GM18873 (cell line): ENCODE measurements around the gene HS3ST2.
"Not testable (repeated sequence)": the region's sequence is repeated elsewhere in the genome, so short reads cannot be mapped to it uniquely, and the experiment has no call there.

ENCODE experiments used
- ATAC-seq: cut with Tn5 transposase; IDR thresholded peaks from one replicate; pipeline ENCODE4 v1.9.1; 2021; ENCODE audit warnings: mild to moderate bottlenecking, moderate library complexity, moderate number of reproducible peaks; ENCODE audit not compliant: unreplicated experiment, low FRiP score

Gene HS3ST2

DNA sequence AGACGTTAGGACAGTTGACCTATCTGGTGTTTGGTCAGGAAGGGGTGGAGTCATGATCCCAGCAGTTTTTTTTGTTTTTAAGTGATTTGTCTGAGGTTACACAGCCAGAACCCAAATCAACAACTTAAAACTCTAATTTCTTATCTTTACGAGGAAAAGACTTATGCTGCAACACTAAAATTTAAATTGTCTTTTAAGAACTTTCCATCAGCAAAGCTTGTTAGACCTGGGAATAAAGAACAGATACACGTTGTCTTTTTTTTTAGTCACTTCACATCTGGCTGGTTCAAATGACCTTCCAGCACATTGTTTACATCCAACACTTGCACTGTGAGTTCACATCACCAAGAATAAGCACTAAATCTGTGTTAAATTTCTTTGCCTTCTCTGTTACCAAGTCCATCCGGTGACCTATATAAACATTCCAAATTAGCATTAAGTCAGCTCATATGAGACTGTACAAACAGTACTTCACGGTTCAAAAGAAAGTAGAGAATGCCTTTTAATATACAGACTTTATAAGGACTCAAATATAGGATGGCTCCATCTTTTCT lies 115.0 kb downstream of the HS3ST2 start:
- no peak for ATAC-seq

DNA sequence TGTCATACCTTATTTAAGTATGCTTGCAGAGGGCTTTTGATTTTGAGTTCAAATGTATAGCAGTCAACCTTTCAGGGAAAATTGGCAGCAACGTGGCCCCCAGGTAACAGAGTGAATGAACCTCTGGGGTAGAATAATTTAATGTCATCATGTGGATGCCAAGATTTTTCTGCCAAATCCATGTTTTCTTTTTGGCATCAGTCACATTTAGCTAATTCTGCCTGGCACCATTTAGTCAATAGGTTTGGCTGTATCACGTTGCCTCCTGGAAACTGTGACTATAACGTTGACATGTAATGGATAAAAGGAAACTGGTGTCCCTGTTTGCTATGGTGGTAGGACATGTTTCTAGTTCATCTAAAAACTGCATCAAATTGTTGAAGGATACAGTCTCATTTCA lies 115.5 kb downstream of the HS3ST2 start:
- no peak for ATAC-seq

DNA sequence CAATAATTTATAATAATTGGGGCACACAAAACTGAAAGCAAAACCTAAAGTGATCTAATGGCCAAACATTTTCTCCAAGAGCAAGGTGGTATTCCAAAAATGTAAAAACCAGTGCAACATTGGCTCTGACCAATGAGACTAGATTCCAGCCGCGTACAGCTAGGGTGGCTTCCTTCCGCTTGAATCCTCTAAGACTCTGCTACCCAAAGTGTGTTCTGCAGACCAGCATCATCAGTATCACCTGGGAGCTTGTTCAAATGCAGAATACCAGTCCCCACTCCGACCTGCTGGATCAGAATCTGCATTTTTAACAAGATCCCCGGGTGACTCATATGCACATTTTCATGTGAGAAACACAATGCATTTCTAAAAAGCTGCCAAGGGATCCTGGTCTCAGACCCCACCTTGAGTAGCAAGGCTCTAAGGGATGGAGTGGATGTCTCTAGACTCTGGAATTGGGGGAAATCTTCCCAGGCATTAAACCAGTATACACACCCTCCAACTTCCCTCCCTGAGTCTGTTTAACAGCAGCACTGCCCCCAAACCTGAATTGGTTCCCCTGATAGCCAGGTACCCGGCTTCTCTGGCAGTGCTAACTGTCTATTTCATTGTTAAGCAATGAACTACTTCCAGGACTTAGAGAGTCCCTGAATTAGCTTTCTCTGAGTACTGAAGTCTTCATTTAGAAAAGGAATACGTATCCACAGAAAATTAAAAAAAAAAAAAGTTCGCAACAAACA lies 118.2 kb downstream of the HS3ST2 start:
- no peak for ATAC-seq

DNA sequence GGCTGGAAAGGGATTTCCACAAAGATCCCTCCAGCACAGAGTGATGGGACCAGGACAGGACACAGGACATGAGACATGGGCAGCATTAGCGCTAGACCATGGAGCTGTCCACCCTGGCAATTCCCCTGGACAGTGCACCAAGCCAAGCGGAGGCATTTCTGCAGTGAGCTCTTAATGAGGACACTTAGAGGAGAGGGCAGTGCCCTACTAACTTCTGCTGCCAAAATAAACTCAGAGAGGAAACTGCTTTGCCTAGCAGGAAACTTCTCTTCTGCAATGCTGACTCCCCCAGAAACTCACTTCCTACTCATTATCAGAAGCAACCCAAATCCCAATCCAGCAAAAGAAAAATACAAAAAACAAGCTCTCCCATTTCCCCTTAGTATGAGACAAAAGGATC lies 119.2 kb downstream of the HS3ST2 start:
- ATAC-seq: no peak

DNA sequence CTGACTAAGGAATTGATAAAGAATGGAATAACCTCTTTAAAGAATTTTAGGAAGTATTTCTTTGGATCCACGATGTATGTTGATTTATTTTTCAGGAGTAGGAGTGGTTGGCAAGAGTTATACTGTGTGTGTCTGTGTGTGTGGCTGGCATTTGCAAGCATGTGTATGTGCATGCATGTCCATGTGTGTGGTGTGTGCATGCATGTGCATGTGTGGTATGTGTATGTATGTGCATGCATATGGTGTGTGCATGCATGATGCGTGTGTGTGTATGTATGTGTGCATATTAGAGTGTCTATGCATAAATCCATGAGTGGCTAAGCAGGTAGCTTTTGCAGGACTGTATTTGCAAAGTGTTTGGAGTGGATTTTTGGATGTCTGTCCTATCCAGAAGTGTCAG lies 120.8 kb downstream of the HS3ST2 start:
- ATAC-seq: no peak

DNA sequence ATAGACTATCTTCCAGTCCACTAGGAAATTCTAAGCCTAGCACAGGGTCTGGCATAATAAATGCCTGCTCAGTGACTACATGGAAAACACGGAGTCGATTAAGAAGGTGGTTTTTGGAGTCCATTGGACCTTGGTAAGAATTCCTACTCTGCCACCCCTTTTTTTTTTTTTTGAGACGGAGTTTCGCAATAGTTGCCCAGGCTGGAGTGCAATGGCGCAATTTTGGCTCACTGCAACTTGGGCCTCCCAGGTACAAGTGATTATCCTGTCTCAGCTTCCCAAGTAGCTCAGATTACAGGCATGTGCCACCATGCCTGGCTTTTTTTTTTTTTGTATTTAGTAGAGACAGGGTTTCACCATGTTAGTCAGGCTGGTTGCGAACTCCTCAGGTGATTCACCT lies 123.2 kb downstream of the HS3ST2 start:
- ATAC-seq: no peak

DNA sequence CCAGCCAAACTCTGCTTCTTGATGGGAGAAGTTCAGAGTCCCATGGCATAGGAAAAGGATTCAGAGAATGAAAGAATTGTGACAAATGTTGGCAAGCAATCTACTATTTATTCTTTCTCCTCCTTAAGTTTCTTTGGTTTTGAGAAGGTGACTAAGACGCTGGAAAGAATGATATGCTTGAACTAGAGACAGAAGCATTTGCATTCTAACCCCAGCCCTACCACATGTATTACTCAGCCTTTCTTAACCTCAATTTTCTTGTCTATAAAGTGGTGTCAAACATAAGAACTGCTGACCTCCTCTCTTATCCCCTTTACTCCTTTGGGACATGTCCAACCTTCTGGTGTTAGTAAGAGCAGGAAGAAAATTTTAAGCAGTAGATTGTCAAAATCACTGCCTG lies 124.7 kb downstream of the HS3ST2 start:
- ATAC-seq: no peak

DNA sequence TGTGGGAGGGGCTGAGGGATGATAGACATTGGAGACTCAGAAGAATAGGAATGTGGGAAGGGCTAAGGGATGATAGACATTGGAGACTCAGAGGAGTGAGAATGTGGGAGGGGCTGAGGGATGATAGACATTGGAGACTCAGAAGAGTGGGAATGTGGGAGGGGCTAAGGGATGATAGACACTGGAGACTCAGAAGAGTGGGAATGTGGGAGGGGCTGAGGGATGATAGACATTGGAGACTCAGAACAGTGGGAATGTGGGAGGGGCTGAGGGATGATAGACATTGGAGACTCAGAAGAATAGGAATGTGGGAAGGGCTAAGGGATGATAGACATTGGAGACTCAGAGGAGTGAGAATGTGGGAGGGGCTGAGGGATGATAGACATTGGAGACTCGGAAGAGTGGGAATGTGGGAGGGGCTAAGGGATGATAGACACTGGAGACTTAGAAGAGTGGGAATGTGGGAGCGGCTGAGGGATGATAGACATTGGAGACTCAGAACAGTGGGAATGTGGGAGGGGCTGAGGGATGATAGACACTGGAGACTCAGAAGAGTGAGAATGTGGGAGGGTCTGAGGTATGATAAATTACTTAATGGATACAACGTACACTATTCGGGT lies 125.9 kb downstream of the HS3ST2 start:
- ATAC-seq: not testable (repeated sequence)

DNA sequence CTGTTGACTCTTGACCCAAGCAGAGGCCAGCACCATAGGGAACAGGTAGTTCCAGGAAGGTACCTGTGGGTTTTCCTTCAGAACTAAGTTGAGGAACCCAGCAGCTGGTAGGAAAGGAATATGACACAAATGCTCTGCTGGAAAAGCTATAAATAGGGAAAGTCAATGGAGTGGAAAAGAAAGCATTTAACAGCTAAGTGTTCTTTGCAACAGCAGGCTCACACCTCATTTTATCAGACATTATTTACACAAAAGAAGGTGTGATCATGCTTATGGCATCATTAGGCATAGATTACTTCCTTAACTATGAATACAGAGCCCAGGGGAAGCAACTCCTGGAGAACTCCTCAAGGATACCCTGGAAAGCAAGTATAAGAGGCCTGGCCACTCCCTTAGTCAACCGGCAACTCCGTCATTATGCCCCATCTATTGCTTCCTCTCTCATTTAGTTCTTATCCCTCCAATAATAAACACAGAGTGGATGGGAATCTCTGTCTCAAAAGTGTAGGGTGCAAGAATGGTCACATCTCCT lies 128.1 kb downstream of the HS3ST2 start:
- ATAC-seq: no peak

DNA sequence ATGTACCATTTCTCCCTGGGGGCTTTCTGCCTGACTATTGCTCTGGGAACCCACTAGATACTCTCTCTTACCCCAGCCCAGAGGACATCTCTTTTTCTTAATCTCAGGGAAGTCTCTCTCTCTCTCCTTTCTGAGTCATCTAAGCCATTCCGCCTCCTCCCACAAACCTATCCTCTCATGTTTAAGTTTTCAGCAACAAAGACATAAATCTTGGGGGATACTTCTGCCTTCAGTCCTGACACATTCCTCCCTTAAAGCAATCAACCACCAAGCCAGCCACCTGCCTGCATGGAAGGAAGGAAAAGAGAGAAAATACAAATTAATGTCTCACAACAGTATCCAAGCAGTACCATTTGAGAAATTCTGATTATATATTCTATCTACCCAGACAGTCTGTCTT lies 128.8 kb downstream of the HS3ST2 start:
- no peak for ATAC-seq

DNA sequence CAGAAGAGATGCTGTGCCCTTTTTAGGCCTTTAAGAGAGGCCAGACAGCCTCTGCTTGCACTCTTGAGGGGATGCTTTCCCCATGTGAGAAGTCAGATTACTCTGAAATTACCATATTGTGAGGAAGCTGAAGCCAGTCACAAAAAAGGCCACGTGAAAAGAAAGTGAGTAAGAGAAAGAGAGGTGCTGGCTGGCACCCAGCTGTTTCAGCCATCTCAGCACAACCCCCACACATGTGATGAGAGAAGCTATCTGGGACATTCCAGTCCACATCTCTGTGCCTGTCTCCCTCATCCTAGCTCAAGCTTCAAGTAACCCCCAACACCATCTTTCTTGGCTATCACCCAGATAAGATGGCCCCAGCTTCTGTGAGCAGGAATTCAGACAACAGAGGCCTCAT lies 131.4 kb downstream of the HS3ST2 start:
- ATAC-seq: no peak

DNA sequence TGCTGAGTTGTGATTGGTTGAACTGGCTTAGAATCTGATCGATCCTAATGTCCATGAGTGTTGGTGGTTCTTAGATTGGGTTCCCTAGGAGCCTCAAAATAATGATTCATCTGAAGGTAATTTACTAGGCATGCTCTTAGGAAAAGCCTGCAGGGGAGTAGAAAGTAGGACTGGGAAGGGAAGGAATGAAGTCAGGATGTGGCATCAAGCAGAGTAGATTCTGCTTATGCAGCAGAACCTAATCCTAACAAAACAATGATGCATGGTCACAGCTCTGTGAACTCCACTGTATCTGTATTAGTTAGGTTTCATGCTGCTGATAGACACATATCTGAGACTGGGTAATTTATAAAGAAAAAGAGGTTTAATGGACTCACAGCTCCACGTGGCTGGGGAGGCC lies 132.5 kb downstream of the HS3ST2 start:
- ATAC-seq: no peak

DNA sequence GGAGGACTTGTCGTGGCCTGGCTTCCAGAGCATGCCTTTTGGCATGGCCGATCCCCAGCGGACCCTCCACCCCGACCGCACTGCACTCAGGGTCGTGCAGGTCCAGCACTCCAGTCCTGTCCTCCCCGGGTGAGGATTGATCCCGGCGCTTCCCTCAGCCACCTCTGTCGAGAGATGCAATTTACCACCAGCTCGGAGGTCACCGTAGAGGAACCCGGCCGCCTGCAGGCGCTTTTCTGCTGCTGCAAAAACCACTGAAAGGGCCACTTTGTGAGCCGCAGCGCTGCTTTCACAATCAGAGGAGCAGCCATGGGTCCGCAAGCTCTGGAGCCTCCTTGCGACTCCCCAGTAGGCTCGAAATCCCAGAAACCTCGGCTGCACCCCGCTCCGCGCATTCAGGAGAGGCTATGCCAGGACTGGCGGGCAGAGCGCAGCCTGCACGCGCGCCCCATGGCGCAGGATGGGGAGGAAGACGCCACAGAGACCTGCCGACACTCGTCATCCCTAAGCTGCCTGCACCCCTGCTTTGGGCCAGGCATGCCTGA lies 134.2 kb downstream of the HS3ST2 start:
- no peak for ATAC-seq

DNA sequence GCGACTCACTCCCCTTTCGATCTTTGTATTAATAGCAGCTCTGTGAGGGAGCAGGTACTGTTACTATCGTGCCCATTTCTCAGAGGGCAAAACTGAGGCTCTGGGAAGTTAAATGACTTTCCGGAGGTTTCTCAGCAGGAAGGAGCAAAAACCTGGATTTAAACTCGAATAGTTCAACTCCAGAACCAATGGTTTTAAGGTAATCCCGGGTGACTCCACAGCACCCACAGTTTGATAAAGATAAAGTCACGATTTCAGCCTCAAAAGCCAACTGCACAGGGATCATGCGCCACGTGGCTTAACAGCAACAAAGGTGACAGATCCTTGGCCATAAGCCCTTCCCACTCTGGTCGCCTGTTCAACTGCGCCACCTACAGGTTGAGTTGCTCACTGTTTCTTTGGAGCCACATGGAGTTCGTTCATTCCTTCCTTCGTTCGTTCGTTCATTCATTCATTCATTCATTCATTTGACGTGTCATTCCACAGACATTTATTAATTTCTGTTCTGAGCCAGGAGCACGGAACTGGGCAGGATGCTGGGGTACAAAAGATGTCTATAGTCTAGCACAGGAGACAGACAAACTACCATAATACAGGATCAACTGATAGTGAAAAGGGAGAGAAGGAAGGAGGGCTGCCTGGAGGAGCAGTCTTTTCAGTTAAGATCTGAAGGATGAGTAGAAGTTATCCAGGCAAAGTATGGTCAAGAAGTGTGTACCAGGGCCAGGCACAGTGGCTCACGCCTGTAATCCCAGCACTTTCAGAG lies 134.8 kb downstream of the HS3ST2 start:
- no peak for ATAC-seq

DNA sequence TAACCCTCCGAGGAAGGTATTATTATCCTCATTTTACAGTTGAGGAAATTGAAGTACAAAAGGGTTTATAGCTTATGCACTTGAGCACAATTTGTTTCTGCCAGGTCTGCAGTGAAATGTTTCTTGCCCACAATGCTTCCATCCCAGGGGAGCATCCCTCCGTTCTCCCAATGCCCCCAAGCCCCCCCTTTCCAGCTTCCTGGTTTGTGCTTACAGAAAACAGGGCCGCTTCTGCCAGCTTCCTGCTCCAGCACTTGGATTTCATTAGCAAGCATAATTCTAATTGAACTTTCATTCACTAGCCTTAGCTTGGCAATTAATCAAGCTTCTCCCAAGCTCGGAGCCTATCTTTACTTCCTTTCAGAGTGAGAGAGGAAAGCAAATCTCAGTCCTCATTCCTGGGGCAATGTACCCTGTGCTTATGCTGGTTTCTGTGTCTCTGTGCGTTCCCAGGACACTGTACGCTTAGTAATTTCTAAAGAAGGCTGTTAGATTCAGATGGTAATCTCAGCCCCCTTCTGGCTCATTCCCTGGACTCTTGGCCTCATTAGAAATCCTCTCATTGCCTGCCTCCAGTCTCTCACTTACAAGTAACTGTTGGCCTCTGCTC lies 141.6 kb downstream of the HS3ST2 start:
- ATAC-seq: no peak

DNA sequence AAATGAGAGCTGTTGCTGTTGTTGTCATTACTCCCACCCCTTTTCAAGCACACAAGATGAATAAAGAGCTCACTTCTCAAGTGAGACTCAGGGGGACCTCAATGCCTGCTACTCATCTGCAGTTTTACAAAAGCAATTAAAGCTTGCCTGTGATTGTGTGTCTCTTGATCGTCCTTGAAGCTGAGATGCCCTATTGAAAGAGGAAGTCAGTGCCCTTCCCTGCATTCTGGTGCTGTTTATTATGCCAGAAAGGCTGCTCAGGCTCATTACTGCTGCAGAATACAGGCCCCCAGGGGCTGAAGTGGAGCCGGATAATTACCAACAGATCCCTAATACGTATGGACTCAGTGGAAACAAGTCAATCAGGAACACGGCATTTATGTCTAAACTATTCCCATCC lies 147.2 kb downstream of the HS3ST2 start:
- ATAC-seq: no peak

DNA sequence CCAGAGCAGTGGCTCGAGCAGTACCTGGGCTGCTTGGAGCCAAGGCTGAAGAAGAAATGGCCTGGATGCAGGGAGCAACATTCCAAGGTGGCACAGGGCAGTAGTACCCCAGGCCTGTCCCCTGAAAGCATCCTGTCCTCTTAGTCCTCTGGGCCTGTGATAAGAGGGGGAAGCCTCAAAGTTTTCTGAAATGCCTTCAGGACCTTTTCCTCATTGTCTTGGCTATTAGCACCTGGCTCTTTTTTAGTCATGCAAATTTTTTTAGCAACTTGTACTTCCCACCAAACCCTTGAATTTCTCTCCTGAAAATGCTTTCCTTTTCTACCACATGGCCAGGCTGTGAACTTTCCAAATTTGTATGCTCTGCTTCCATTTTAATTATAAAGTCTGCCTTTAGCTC lies 148.9 kb downstream of the HS3ST2 start:
- no peak for ATAC-seq
